Peyer's patch (tissue), 4 donors: ENCODE measurements around the gene AGAP1. TPM values are rescaled to one million over a fixed set of nuclear protein-coding genes. Genes with fewer than 3 reads are reported as not detected.

Experiments
- DNase-seq, 3 donors: peaks; one replicate each; pipeline ENCODE4 v3.0.0-alpha.2; 2017 to 2019
- H3K27ac ChIP-seq, 4 donors: fragments of 200-600 bp; sonication (generic); one replicate each; pipeline ENCODE4 v1.5.1; 2016 to 2019
- H3K27me3 ChIP-seq, 2 donors: fragments of 200-600 bp; sonication (generic); one replicate each; pipeline ENCODE4 v1.5.1; 2019
- H3K36me3 ChIP-seq, 3 donors: fragments of 200-600 bp; sonication (generic); one replicate each; pipeline ENCODE4 v1.5.1; 2016 to 2019
- H3K4me1 ChIP-seq, 4 donors: fragments of 200-600 bp; sonication (generic); one replicate each; pipeline ENCODE4 v1.5.1; 2016 to 2019
- H3K4me3 ChIP-seq, 4 donors: fragments of 200-600 bp; sonication (generic); 1 replicate in 3 of 4; 2 replicates in 1 of 4; pipeline ENCODE4 v1.5.1; 2016 to 2019; ENCODE audit warnings: mild to moderate bottlenecking in 1 of 4
- H3K9me3 ChIP-seq, 4 donors: fragments of 200-600 bp; sonication (generic); one replicate each; pipeline ENCODE4 v1.5.1; 2016 to 2019; ENCODE audit warnings: mild to moderate bottlenecking in 1 of 4
- CTCF ChIP-seq, 6 experiments: fragments of 450-650 bp in 4 of 6; fragments of 200-600 bp in 2 of 6; sonication (generic) in 1 of 6; IDR thresholded peaks; one replicate each; pipeline ENCODE4 v1.5.1; 2017 to 2019; ENCODE audit warnings: antibody characterized with exemption in 6 of 6, mild to moderate bottlenecking in 3 of 6, moderate library complexity in 1 of 6
- POLR2A ChIP-seq, 2 donors: fragments of 450-650 bp; IDR thresholded peaks; one replicate each; pipeline ENCODE4 v1.5.1; 2017; ENCODE audit warnings: antibody characterized with exemption in 2 of 2, mild to moderate bottlenecking in 2 of 2, moderate library complexity in 2 of 2
- total RNA-seq, 4 donors: library from RNA; depleted of rRNA; stranded (reverse); fragments of >200 nt; gene quantifications; one replicate each; pipeline ENCODE4 v1.1.0, GENCODE V29; 2016

AGAP1 gene
- total RNA-seq, 4 donors from 2014 or later, result 55.7 to 79.1 (median 66.9) TPM

- no peak overlapping the region for H3K27ac ChIP-seq
- H3K4me3 ChIP-seq, result no peak overlapping the region
- H3K27me3 ChIP-seq, result no peaks in the 10 kb centered on the region
- no peaks in the 10 kb centered on the region for H3K9me3 ChIP-seq
- H3K4me1 ChIP-seq, result no peaks in the 10 kb centered on the region
- no peak for DNase-seq
- TF ChIP-seq POLR2A (IDR thresholded peaks at IDR 0.05), result no peak
- TF ChIP-seq CTCF (IDR thresholded peaks at IDR 0.05), result no peak
- peaks cover 0 to 22% (median 0%) of the 10 kb centered on the region in 3 donors for H3K36me3 ChIP-seq
Measured at GRCh38 chr2:235829726-235830125, 335.9 kb downstream of the AGAP1 start.

- TF ChIP-seq POLR2A (IDR thresholded peaks at IDR 0.05) (no peak), CTCF (IDR thresholded peaks at IDR 0.05) (no peak)
- H3K4me3 ChIP-seq, result no peak overlapping the region
- H3K36me3 ChIP-seq, result peaks cover 0 to 22% (median 0%) of the 10 kb centered on the region in 3 donors
- no peaks in the 10 kb centered on the region for H3K4me1 ChIP-seq
- H3K27ac ChIP-seq, result no peak overlapping the region
- H3K9me3 ChIP-seq, result no peaks in the 10 kb centered on the region
- DNase-seq, result no peak
- no peaks in the 10 kb centered on the region for H3K27me3 ChIP-seq
Measured at GRCh38 chr2:235831755-235832154, 337.9 kb downstream of the AGAP1 start.

- Histone ChIP-seq H3K4me1 (no peaks in the 10 kb centered on the region), H3K27me3 (no peaks in the 10 kb centered on the region), H3K9me3 (no peaks in the 10 kb centered on the region), H3K36me3 (peaks cover 0 to 20% (median 0%) of the 10 kb centered on the region in 3 donors), H3K27ac (no peak overlapping the region), H3K4me3 (no peak overlapping the region)
- TF ChIP-seq POLR2A (IDR thresholded peaks at IDR 0.05), result no peak
- TF ChIP-seq CTCF (IDR thresholded peaks at IDR 0.05), result no peak
- DNase-seq, result peak in 1 of 3 donors; percentile 32
Measured at GRCh38 chr2:235832941-235833340, 339.1 kb downstream of the AGAP1 start.

- Histone ChIP-seq H3K27me3 (no peaks in the 10 kb centered on the region), H3K36me3 (peaks cover 0 to 8% (median 0%) of the 10 kb centered on the region in 3 donors), H3K9me3 (no peaks in the 10 kb centered on the region), H3K4me3 (no peak overlapping the region), H3K27ac (no peak overlapping the region), H3K4me1 (no peaks in the 10 kb centered on the region)
- peak in 1 of 3 donors; percentile 33 for DNase-seq
- TF ChIP-seq POLR2A (IDR thresholded peaks at IDR 0.05) (no peak), CTCF (IDR thresholded peaks at IDR 0.05) (no peak)
Measured at GRCh38 chr2:235833971-235834620, 340.3 kb downstream of the AGAP1 start.

- H3K4me1 ChIP-seq, result no peaks in the 10 kb centered on the region
- no peaks in the 10 kb centered on the region for H3K27me3 ChIP-seq
- TF ChIP-seq POLR2A (IDR thresholded peaks at IDR 0.05) (no peak), CTCF (IDR thresholded peaks at IDR 0.05) (no peak)
- peaks cover 0 to 8% (median 0%) of the 10 kb centered on the region in 3 donors for H3K36me3 ChIP-seq
- no peak overlapping the region for H3K4me3 ChIP-seq
- no peak for DNase-seq
- H3K9me3 ChIP-seq, result no peaks in the 10 kb centered on the region
- no peak overlapping the region for H3K27ac ChIP-seq
Measured at GRCh38 chr2:235834781-235835180, 340.9 kb downstream of the AGAP1 start.
